Muscle of leg (tissue), 11 donors: ENCODE data around the gene ZBTB21. TPM values are rescaled to one million over a fixed set of nuclear protein-coding genes. Genes with fewer than 3 reads are reported as not detected.

ENCODE experiments used
- DNase-seq: peaks from one replicate; pipeline ENCODE4 v3.0.0; 2013
- H3K27ac ChIP-seq: one replicate; pipeline ENCODE4 v1.5.1; 2013; ENCODE audit warnings: mild to moderate bottlenecking, low read length, control low read depth
- H3K27me3 ChIP-seq: one replicate; pipeline ENCODE4 v1.6.1; 2013; ENCODE audit warnings: low read length; ENCODE audit not compliant: control insufficient read depth, insufficient read depth
- H3K36me3 ChIP-seq: one replicate; pipeline ENCODE4 v1.6.1; 2013; ENCODE audit warnings: low read length; ENCODE audit not compliant: control insufficient read depth, insufficient read depth
- H3K4me1 ChIP-seq: one replicate; pipeline ENCODE4 v1.6.1; 2013; ENCODE audit warnings: low read length; ENCODE audit not compliant: control insufficient read depth, insufficient read depth
- H3K4me3 ChIP-seq: one replicate; pipeline ENCODE4 v1.5.1; 2013; ENCODE audit warnings: low read length, control low read depth
- H3K9me3 ChIP-seq: replicated peaks from 2 replicates; pipeline ENCODE4 v1.6.1; 2013; ENCODE audit warnings: low read depth, low read length; ENCODE audit not compliant: control insufficient read depth
- WGBS: methylation state at CpG from one replicate; pipeline ENCODE4 v1.1.5; 2013; ENCODE audit warnings: missing lambda C conversion rate; ENCODE audit not compliant: insufficient coverage; 5-methylcytosine and 5-hydroxymethylcytosine counted together
- polyA plus RNA-seq, 8 donors: library from polyadenylated mRNA; unstranded; fragments of 120-200 nt; gene quantifications; one replicate each; pipeline versions ENCODE4 v1.2.1 to v1.2.3, GENCODE V29; 2013; ENCODE audit warnings: inconsistent platforms in 1 of 8, low replicate concordance in 1 of 8; ENCODE audit not compliant: insufficient read length in 8 of 8, insufficient read depth in 1 of 8
- total RNA-seq: library from RNA; stranded (reverse); fragments of 120-200 nt; gene quantifications from one replicate; pipeline ENCODE4 v1.2.4, GENCODE V29; 2013

ZBTB21 gene
- total and polyA plus RNA-seq, 9 donors, result 3.5 to 8.4 (median 4.7) TPM

DNA sequence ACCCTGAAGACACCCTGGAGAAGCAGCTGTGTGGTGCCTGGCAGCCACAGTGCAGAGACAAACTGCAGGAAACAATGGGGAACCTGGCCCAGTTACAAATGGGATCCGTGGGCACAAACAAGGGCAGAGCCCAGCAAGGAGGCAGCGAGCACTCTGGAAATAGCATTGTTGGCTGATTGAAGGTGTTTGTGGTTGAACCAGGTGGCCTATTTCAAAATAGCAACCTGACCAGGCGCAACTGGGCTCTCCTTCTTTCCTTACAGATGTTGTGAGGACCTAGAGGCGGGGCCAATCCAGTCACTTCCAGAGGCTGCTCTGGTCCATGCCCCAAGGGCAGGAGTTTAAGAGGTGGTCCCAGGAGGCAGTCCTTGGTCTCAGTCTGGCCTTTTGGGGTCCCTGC, 21.7 kb upstream of the ZBTB21 start:
- no peak for DNase-seq
- H3K4me3 ChIP-seq, result no peak overlapping the region
- peaks cover 14% of the 10 kb centered on the region for H3K4me1 ChIP-seq
- H3K27me3 ChIP-seq, result peaks cover 2% of the 10 kb centered on the region
- no peaks in the 10 kb centered on the region for H3K36me3 ChIP-seq
- WGBS, result 88% methylated on average over 4 of the region's 4 CpGs
- no peak overlapping the region for H3K27ac ChIP-seq
- no peaks in the 10 kb centered on the region for H3K9me3 ChIP-seq

DNA sequence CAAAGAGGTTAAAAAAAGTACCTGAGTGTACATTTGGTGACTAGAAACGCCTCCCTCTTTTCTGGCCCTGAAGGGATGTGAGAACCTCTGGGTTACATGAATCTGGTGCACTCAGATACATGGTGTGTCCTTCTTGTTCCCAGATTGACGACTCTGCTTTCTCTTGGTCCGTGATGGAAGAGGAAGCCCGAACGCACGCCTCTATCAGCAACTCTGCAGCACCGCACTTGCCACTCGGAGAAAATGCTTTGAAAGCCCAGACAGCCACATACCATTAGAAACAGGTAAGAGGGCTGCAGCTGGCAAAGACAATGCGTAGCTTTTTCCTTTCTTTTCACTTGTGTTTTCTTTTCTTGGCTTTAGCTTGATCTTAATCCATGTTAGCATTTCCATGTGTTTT, 21.1 kb upstream of the ZBTB21 start:
- Histone ChIP-seq H3K4me1 (peaks cover 14% of the 10 kb centered on the region), H3K4me3 (no peak overlapping the region), H3K27ac (no peak overlapping the region), H3K27me3 (peaks cover 2% of the 10 kb centered on the region), H3K9me3 (no peaks in the 10 kb centered on the region), H3K36me3 (no peaks in the 10 kb centered on the region)
- no peak for DNase-seq
- WGBS, result 71% methylated on average over 8 of the region's 9 CpGs

DNA sequence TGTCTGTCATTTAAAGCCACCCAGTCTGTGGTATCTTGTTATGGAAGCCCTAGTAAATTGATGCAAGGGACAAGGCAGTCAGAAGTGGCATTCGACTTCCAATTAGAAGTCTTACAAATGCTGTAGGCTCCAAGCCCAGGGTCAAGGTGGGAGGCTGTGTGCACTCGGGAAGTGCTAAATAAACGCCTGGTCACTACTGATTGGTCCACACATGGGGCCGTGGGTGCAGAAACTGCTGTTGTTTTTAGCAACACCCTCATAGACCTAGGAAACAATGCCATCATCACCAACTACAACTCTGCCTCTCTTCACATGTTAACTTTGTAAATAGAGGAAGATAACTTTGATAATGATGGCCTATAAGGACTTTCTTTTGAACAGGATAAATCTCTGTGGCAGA, 20.2 kb upstream of the ZBTB21 start:
- 85% methylated on average over 1 of the region's 4 CpGs for WGBS
- no peak for DNase-seq

DNA sequence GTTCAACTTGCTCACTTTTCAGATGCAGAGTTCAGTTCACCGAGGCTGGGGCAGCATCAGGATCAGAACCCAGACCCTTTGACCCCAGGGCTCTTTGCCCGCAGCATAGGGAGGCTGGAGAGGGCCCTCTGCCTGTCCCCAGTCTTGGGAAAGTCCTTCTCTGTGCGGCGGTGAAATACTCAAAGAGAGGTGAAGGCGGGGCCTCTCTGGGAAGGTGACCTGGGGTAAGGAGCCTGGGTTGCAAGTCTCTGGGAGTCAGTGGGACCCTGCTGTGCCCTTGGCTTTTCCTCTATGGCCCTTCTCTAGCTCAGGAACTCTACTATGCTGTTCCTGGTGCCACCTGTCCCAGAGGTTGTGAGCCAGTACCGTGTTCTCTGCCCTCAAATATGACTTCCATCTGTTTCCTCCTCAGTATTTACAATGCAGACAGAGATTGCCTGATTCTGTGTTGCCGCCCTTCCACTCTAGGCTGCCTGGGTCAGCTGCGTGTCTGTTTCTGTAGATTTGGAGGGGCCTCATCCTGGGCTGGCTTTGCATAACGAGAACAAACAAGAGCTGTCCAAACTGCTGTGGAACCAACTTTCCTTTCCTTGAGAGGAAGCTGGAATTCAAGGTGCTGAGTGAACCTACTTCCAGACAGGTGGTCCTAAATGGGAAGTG, 18.7 kb upstream of the ZBTB21 start:
- Histone ChIP-seq H3K36me3 (no peaks in the 10 kb centered on the region), H3K27ac (peak overlapping the region; percentile 80), H3K4me3 (no peak overlapping the region), H3K27me3 (peaks cover 7% of the 10 kb centered on the region), H3K9me3 (no peaks in the 10 kb centered on the region), H3K4me1 (peaks cover 18% of the 10 kb centered on the region)
- DNase-seq, result no peak
- 60% methylated on average over 1 of the region's 9 CpGs for WGBS

More for the DNA sequence above, 20.2 kb upstream of the ZBTB21 start:
- Histone ChIP-seq H3K36me3 (no peaks in the 10 kb centered on the region), H3K9me3 (no peaks in the 10 kb centered on the region), H3K4me3 (no peak overlapping the region), H3K27me3 (peaks cover 7% of the 10 kb centered on the region), H3K27ac (no peak overlapping the region), H3K4me1 (peaks cover 18% of the 10 kb centered on the region)

DNA sequence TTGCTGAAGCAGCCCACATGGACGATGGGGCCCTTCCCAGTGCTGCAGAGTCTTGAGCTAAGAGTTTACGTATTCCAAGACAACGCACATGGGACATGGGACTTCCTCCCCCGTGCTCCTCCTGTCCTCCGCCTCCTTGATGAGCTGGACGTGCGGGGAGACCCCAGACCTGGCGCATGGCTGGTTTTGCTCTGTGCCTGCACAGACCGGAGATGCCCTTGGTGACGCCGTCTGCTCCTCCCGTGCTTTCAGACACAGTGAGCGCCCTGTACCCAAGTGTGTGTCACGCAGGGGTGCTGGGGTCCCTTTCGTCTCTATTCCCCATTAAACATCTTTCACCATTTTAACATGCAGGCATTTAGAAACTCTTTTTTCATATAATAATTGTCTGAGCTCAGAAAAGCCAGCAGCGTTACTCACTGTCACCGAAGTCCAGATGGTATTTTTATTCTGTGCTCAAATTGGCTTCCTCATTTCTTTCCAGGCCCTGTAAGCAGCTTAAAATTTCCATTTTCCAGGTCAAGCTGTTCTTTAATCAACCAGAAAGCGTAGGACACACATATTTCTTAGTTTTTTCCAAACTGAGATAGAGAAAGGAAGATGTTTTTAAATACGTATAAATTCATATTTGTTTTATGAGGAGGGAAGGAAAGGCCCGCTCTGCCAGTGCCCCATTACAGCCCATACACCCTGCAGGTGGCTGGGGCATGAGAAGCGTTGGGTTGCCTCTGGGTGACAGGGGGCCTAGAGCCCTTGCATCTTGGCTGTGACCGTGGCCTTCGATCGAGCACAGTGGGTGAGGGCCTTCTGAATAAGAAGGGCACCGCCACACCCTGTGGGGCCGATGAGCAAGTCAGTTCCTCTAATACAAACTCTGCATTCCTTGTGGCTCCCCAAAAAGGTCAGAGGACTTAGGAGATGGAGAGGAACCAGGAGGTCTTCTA, 17.9 kb upstream of the ZBTB21 start:
- H3K27ac ChIP-seq, result peak overlapping the region; percentile 83
- no peaks in the 10 kb centered on the region for H3K36me3 ChIP-seq
- no peaks in the 10 kb centered on the region for H3K9me3 ChIP-seq
- DNase-seq, result peak; percentile 87
- 30% methylated on average over 17 of the region's 26 CpGs for WGBS
- H3K27me3 ChIP-seq, result peaks cover 10% of the 10 kb centered on the region
- peaks cover 18% of the 10 kb centered on the region for H3K4me1 ChIP-seq
- no peak overlapping the region for H3K4me3 ChIP-seq

DNA sequence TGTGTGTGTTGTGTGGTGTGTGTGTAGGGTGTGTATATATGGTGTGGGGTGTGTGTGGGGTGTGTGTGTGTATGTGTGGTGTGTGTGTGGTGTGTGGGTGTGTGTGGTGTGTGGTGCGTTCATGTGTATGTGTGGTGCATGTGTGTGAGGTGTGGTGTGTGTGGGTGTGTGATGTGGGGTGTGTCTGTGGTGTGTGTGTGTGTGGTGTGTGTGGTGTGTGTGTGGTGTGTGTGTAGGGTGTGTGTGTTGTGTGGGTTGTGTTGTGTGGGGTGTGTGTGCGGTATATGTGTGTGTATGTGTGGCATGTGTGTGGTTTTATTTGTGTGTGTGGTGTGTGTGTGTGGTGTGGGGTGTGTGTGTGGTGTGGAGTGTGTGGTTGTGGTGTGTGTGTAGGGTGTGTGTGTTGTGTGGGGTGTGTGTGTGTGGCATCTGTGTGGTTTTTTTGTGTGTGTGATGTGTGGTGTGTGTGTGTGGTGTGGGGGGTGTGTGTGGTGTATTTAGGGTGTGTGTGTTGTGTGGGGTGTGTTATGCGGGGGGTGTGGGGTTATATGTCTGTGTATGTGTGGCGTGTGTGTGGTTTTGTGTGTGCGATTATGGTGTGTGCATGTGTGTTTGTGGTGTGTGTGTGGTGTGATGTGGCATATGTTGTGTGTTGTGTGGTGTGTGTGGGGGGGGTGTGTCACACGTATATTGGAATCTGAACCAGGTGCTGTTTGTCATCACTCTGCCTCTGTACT, 17.1 kb upstream of the ZBTB21 start:
- Histone ChIP-seq H3K9me3 (no peaks in the 10 kb centered on the region), H3K27ac (peak overlapping the region; percentile 83), H3K4me1 (peaks cover 18% of the 10 kb centered on the region), H3K36me3 (no peaks in the 10 kb centered on the region), H3K4me3 (no peak overlapping the region), H3K27me3 (peaks cover 14% of the 10 kb centered on the region)
- 87% methylated on average over 6 of the region's 6 CpGs for WGBS
- DNase-seq, result no peak

DNA sequence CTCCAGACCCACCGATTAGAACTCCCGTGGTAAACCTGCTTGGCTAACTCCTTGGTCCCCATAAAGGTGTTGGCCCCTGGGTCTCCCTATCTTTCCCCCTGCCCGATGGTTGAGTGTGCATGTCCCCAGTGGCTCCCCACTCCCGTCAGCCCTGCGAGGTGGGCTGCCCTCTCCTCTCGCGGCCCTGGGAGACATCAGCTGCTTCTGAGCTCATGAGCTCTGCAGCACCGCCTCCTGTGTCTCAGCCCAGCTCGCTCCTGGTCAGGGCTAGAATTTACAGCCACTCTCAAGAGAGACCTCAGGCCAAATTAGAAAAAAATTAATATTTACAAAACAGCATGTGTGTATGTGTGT, 15.9 kb upstream of the ZBTB21 start:
- no peak overlapping the region for H3K27ac ChIP-seq
- H3K27me3 ChIP-seq, result peaks cover 24% of the 10 kb centered on the region
- WGBS, result 37% methylated on average over 7 of the region's 9 CpGs

DNA sequence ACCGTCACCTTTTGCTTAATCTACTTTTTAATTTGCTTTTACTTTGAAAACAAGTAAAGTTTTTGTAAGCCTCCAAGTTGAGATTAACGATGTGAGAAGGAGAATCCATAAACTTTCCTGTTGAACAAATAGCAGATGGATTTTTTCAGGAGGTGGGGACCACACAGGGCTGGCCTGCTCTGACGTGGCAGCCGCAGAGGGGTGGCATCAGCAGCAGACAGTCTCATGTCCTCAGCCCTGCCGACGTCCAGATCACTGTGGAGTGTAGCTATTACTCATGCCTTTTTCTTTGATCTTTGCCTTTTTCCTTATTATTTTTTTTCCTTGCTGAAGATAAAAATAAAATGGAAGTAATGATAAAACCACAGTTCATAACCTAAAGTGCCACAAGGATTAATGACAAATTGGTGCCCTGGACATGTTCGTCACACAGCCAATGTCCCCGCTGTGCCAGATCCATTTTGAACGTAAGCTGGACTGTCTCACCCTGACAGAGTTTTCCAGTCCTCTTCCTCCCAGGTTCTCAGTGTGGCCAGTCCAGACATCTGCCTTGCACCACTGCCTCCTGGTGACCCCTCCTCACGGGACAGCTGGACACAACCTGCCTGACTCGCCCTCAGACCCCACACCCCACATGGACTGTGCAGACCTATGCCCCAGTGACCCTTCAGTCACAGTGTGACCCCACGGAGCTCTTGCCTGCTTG, 15.4 kb upstream of the ZBTB21 start:
- Histone ChIP-seq H3K4me1 (peaks cover 18% of the 10 kb centered on the region), H3K27me3 (peaks cover 25% of the 10 kb centered on the region), H3K4me3 (no peak overlapping the region), H3K27ac (no peak overlapping the region), H3K9me3 (no peaks in the 10 kb centered on the region), H3K36me3 (no peaks in the 10 kb centered on the region)
- DNase-seq, result no peak
- WGBS, result 58% methylated on average over 9 of the region's 12 CpGs

More for the DNA sequence above, 15.9 kb upstream of the ZBTB21 start:
- H3K4me3 ChIP-seq, result no peak overlapping the region
- H3K9me3 ChIP-seq, result no peaks in the 10 kb centered on the region
- peaks cover 18% of the 10 kb centered on the region for H3K4me1 ChIP-seq
- DNase-seq, result no peak
- no peaks in the 10 kb centered on the region for H3K36me3 ChIP-seq

DNA sequence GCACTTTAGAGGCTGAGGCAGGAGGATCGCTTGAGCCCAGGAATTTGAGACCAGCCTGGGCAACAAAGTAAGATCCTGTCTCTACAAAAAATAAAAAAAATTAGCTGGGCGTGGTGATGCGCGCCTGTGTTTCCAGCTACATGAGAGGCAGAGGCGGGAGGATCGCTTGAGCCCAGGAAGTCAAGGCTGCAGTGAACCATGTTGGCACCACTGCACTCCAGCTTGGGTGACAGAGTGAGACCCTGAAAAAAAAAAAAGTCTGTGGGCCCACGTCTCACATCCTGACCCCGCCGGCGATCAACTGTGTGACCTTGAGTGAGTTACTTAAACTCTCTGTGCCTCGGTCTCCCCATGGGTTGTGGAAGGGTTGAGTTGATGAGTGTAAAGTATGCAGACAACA, 12.7 kb upstream of the ZBTB21 start:
- DNase-seq, result no peak
- no peaks in the 10 kb centered on the region for H3K36me3 ChIP-seq
- WGBS, result 93% methylated on average over 9 of the region's 11 CpGs
- no peak overlapping the region for H3K27ac ChIP-seq
- no peak overlapping the region for H3K4me3 ChIP-seq
- H3K4me1 ChIP-seq, result peaks cover 9% of the 10 kb centered on the region
- H3K27me3 ChIP-seq, result peaks cover 29% of the 10 kb centered on the region
- no peaks in the 10 kb centered on the region for H3K9me3 ChIP-seq
